ENCODE measurements around the gene XBP1.

- TF ChIP-seq, protein P1, sequence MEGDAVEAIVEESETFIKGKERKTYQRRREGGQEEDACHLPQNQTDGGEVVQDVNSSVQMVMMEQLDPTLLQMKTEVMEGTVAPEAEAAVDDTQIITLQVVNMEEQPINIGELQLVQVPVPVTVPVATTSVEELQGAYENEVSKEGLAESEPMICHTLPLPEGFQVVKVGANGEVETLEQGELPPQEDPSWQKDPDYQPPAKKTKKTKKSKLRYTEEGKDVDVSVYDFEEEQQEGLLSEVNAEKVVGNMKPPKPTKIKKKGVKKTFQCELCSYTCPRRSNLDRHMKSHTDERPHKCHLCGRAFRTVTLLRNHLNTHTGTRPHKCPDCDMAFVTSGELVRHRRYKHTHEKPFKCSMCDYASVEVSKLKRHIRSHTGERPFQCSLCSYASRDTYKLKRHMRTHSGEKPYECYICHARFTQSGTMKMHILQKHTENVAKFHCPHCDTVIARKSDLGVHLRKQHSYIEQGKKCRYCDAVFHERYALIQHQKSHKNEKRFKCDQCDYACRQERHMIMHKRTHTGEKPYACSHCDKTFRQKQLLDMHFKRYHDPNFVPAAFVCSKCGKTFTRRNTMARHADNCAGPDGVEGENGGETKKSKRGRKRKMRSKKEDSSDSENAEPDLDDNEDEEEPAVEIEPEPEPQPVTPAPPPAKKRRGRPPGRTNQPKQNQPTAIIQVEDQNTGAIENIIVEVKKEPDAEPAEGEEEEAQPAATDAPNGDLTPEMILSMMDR (IDR thresholded peaks at IDR 0.05) = no peak
- TF ChIP-seq POLR2A (IDR thresholded peaks at IDR 0.05) = no peak
Measured at GRCh38 chr22:28761449-28761755, 39.0 kb downstream of the XBP1 start.

All from testis (tissue), 2 donors.